ENCODE results near the gene NATD1.

The NATD1 gene

DNA sequence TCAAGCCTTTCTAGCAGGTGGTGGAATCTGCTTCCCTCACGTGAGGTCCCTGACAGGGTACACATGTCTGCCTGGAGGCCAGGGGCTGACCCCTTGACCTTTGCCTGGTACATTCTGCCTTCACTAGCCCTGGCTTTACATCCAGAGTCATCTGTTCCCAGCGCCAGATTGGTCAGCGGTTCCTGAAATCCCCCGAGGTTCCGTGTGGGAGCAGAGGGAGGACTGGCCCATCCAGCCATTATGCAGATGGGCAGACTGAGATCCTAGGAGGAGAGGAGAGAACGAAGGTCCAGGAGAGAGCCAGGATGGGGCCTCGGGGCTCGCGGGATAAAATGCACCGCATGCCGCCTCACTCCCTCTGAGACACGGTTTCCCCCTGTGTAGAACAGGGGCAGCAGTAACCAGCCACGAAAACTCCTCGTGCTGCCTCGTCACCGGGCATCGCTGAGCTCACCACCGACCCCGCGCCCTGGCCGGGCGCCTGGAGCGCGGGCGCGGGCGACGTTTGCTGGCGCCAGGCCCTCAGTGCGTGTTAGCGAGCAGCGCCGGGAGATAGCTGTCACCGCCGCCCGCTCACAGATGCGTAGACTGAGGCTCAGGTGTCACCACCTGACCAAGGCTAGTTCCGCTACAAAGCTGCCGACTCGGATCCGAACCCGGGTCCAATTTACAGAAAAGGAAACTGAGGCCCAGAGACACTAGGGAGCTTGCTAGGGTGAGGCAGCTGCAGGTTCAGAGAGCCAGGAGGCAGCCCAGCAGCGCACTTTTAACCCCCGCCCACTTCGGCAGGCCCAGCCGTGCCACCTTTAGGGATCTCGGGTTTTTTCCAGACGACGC is 30.5 kb upstream of the NATD1 start:
- no peak for TF ChIP-seq CTCF (IDR thresholded peaks at IDR 0.05; ENCODE audit: low read depth, low read length)
- peak overlapping the region; percentile 50 for H3K4me3 ChIP-seq (ENCODE audit: low read depth, low read length)

DNA sequence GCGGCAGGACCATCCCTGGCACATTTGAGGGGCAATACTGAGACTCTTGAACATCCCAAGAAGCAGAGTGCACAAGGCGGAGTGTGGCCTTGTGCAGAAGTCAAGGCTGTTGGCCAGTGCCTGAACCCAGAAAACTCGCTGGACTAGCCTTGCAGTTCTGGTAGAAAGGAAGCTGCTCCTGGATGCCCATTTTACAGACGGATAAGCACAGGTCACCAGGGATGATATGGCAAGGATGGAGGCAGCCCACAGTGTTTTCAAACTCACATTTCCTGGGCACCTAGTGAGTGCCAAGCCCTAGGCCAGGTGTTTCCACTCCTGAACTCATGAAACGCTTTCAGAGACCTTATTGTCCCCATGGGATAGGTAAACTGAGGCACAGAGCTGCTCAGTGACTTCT is 29.6 kb upstream of the NATD1 start:
- no peak for TF ChIP-seq CTCF (IDR thresholded peaks at IDR 0.05; ENCODE audit: low read depth, low read length)
- no peak overlapping the region for H3K4me3 ChIP-seq (ENCODE audit: low read depth, low read length)

GRCh38 chr17:21282231-21282630 is 29.0 kb upstream of the NATD1 start:
- no peak overlapping the region for H3K4me3 ChIP-seq (ENCODE audit: low read depth, low read length)

DNA sequence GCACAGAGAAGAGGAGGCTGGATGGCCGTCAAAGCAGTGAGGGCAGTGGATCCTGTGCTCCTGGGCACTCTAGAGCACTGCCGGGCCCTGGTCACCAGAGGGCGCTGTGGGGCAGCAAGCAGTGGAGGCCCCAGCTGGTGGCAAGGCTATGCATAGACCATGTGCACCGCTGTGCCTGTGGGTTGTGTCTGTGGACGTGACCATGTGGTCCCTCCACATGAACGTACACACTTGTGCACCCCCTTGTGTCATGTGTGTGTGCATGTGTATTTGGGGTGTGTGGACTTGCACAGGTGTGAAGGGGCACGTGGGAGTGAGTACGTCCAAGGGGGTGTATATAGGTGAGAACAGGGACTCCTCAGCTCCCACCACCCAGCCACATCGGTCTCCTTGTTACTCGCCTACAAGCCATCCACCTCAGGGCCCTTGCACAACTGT is 26.9 kb upstream of the NATD1 start:
- TF ChIP-seq CTCF (IDR thresholded peaks at IDR 0.05; ENCODE audit: low read depth, low read length): peak; percentile 99
- no peak overlapping the region for H3K4me3 ChIP-seq (ENCODE audit: low read depth, low read length)

More at GRCh38 chr17:21282231-21282630, 29.0 kb upstream of the NATD1 start:
- TF ChIP-seq CTCF (IDR thresholded peaks at IDR 0.05; ENCODE audit: low read depth, low read length): no peak

GRCh38 chr17:21279582-21279981 is 26.4 kb upstream of the NATD1 start:
- no peak for TF ChIP-seq CTCF (IDR thresholded peaks at IDR 0.05; ENCODE audit: low read depth, low read length)
- no peak overlapping the region for H3K4me3 ChIP-seq (ENCODE audit: low read depth, low read length)

DNA sequence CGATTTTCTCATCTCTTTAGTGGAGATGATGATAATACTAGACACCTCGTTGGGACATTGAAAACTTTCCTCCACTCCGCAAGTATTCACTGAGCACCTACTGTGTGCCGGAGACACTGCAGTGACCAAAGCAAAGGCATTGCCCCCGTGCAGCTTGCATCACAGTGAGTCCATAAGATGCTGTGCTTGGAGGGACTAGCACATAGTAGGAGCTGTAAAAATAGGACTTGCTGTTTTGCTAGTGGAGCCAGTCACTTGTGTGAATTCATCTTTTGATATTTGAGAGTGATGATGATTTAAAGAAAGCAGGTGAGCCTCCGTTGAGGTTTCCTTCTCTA is 26.0 kb upstream of the NATD1 start:
- no peak overlapping the region for H3K4me3 ChIP-seq (ENCODE audit: low read depth, low read length)
- no peak for TF ChIP-seq CTCF (IDR thresholded peaks at IDR 0.05; ENCODE audit: low read depth, low read length)

DNA sequence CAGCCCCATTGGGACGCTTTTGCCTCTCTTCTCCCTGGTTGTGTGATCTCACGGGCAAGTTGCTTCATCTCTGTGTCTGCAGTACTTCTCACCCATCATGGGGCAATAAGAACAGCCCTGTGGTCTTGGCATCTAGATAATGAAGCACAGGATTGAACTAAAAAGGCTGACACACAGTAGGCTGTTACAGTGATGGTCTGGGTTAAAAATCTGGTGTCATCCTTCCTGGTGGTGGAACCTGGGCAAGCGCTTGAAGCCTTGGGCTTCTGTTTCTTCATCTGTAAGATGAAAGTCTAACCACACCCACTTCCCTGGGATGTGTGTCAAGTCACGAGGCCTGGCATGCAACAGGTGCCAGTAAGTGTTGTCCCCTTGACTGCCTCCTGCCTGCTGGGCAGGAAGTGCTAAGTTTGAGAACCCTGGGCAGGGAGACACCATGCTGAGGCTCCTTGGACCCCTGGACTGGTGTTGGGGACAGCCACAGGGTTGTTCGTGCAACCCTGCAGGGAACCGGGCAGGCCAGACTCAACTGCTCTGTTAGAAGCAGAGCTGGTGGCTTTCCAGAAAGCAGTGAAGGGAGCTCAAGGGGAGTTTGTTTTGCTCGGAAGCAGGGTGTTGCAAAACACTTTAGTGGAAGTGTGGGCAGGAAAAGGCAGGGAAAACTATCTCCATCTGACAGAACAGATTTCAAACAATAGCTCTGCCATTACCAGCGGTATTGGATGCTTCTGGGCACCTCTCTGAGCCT is 25.4 kb upstream of the NATD1 start:
- no peak overlapping the region for H3K4me3 ChIP-seq (ENCODE audit: low read depth, low read length)
- no peak for TF ChIP-seq CTCF (IDR thresholded peaks at IDR 0.05; ENCODE audit: low read depth, low read length)

All from WI38 (cell line).